ENCODE results near the gene UTF1. TPM values are rescaled to one million over a fixed set of nuclear protein-coding genes. Genes with fewer than 3 reads are reported as not detected.

UTF1 gene
- total and polyA plus RNA-seq, 2 of the 8 experiments (the other 6 are each of a cell fraction or from before 2014, with no cell fraction given): 0.47 to 21.8 TPM

- DNase-seq (ENCODE audit: low read depth in 1 of 2, low spot score in 2 of 2): no peak
Observed at GRCh38 chr10:133258066-133258817, 28.2 kb downstream of the UTF1 start.

More at GRCh38 chr10:133258066-133258817, 28.2 kb downstream of the UTF1 start:
- 81% methylated on average over 20 of the region's 21 CpGs; no CpG with 5 or more reads in 1 of the 2 experiments for WGBS, 2 experiments (ENCODE audit: extremely low coverage in 1 of 2, insufficient coverage in 1 of 2, insufficient read length in 1 of 2, insufficient replicate concordance in 2 of 2, low coverage in 1 of 2, low lambda C conversion rate in 2 of 2, missing lambda C conversion rate in 1 of 2)
- Histone ChIP-seq H2BK15ac (ENCODE audit: low read length) (no peak overlapping the region; the same call in 1 of the 2 replicates), H2AFZ (ENCODE audit: low read length) (peak overlapping the region; percentile 48; the same call in 1 of the 2 replicates), H4K20me1 (replicated peaks in 1 of 2; ENCODE audit: control insufficient read depth in 1 of 2, insufficient read depth in 2 of 2, low read length in 2 of 2) (peaks cover 0 to 3% of the 10 kb centered on the region in 2 experiments), H4K91ac (replicated peaks; ENCODE audit: insufficient read length, low read length) (peak overlapping the region; percentile 5), H3K14ac (ENCODE audit: insufficient read length) (no peak overlapping the region), H3K9me3 (ENCODE audit: insufficient read depth in 2 of 2, low read depth in 1 of 2, low read length in 1 of 2) (no peaks in the 10 kb centered on the region), H3K27me3 (replicated peaks in 1 of 4; ENCODE audit: control insufficient read depth in 3 of 4, extremely low read depth in 1 of 4, insufficient read depth in 3 of 4, low read length in 3 of 4) (peaks cover 0 to 10% (median 7%) of the 10 kb centered on the region in 4 experiments; a peak in 6 of 7 replicates), H3K79me1 (ENCODE audit: low read depth, low read length) (no peaks in the 10 kb centered on the region), H3K4ac (replicated peaks; ENCODE audit: insufficient read length, low read depth, low read length) (no peak overlapping the region), H3K23ac (ENCODE audit: insufficient read length) (no peak overlapping the region), H2BK120ac (replicated peaks; ENCODE audit: low read depth, low read length) (no peak overlapping the region), H3K27ac (ENCODE audit: low read depth, low read length) (no peak overlapping the region), H2AK5ac (ENCODE audit: low read depth, low read length) (no peak overlapping the region), H3K18ac (ENCODE audit: extremely low read depth, low read length) (peak overlapping the region; percentile 7; the same call in 1 of the 2 replicates), H3K9ac (replicated peaks in 1 of 4; ENCODE audit: extremely low read depth in 1 of 4, low read depth in 3 of 4, low read length in 3 of 4) (no peak overlapping the region), H2BK12ac (ENCODE audit: low read depth, low read length) (peak overlapping the region; percentile 80; the same call in 1 of the 2 replicates), H3K4me2 (ENCODE audit: insufficient read depth in 1 of 2, low read depth in 2 of 2, low read length in 2 of 2) (peak overlapping the region; percentile 49 to 81), H3K36me3 (ENCODE audit: control insufficient read depth in 2 of 4, insufficient read depth in 4 of 4, low read length in 3 of 4) (no peaks in the 10 kb centered on the region), H4K5ac (ENCODE audit: insufficient read length, low read depth, low read length) (no peak overlapping the region), H2BK5ac (ENCODE audit: low read depth, low read length) (peak overlapping the region; percentile 76; the same call in 1 of the 2 replicates), H4K8ac (ENCODE audit: extremely low read depth, insufficient read depth, low read length) (peak overlapping the region; percentile 35), H3K4me1 (replicated peaks in 1 of 4; ENCODE audit: control insufficient read depth in 3 of 4, insufficient read depth in 4 of 4, low read length in 3 of 4) (peaks cover 0 to 20% (median 11%) of the 10 kb centered on the region in 4 experiments; a peak in 5 of 7 replicates), H2BK20ac (ENCODE audit: low read length) (0 out of 2 replicates have a peak overlapping the region, but pooled peaks have one; percentile 18), H3K79me2 (ENCODE audit: control insufficient read depth in 1 of 2, insufficient read depth in 2 of 2, low read length in 2 of 2) (no peaks in the 10 kb centered on the region), H3K23me2 (ENCODE audit: low read depth, low read length) (peaks cover 7% of the 10 kb centered on the region; the same call in 1 of the 2 replicates), H3K56ac (replicated peaks; ENCODE audit: insufficient read length, low read depth, low read length) (no peak overlapping the region), H3K4me3 (ENCODE audit: extremely low read depth in 1 of 4, insufficient read depth in 2 of 4, low read depth in 3 of 4, low read length in 4 of 4) (peak overlapping the region in 2 of 4 experiments; percentile 40 to 57; a peak in 3 of 8 replicates)
- POLR2A ChIA-PET (ENCODE audit: partially characterized antibody): interaction anchor here (0.7 to 2.5 kb wide), 6 partner anchors 11 to 56 kb away, joined by 3 to 11 read pairs (median 3); no protein-coding TSS in a partner anchor
- TF ChIP-seq TCF12 (IDR thresholded peaks at IDR 0.05; ENCODE audit: low read depth, low read length) (no peak), ASH2L (IDR thresholded peaks at IDR 0.05; ENCODE audit: low read length) (peak; percentile 5), KDM1A (IDR thresholded peaks at IDR 0.05; ENCODE audit: borderline replicate concordance, low read length) (no peak), ATF3 (IDR thresholded peaks at IDR 0.05; ENCODE audit: insufficient read depth, low read depth, low read length) (no peak), CTBP2 (IDR thresholded peaks at IDR 0.05; ENCODE audit: borderline replicate concordance, insufficient read depth, insufficient read length, low read length) (peak; percentile 1)
- CTCF ChIA-PET (ENCODE audit: partially characterized antibody): interaction anchor here (1.1 to 4.5 kb wide), 10 partner anchors 9 to 114 kb away, joined by 3 to 24 read pairs (median 7); partner anchors contain the start of gene ADAM8
- FAIRE-seq: no peak
